Activated naive CD8-positive, alpha-beta T cell treated with anti-CD3 and anti-CD28 coated beads, Interleukin-2, amount 10 ng/mL, durations not matched to agents 7 days and 5 days (primary cell): ENCODE results near the gene EP400. TPM values are rescaled to one million over a fixed set of nuclear protein-coding genes. Genes with fewer than 3 reads are reported as not detected.

Experiments
- ATAC-seq: fragments of 150-1000 bp; cut with Tn5 transposase; one replicate; pipeline ENCODE4 v1.10.0; 2021; ENCODE audit warnings: low read depth, moderate library complexity
- POLR2A ChIA-PET: fragments of 350-600 bp; sonication (Branson Sonifier 250); formaldehyde crosslinking; loops from one replicate; lab custom pipeline; 2021; ENCODE audit warnings: antibody characterized with exemption; lab: Charles Lee
- DNase-seq: peaks from one replicate; pipeline ENCODE4 v3.0.0; 2021
- H3K27ac Mint-ChIP-seq: one replicate; pipeline ENCODE4 v1.8.0; 2022; ENCODE audit warnings: mild to moderate bottlenecking, mixed read lengths
- H3K27me3 Mint-ChIP-seq: one replicate; pipeline ENCODE4 v1.8.0; 2022; ENCODE audit warnings: mild to moderate bottlenecking, moderate library complexity, mixed read lengths
- H3K36me3 Mint-ChIP-seq: one replicate; pipeline ENCODE4 v1.8.0; 2021; ENCODE audit warnings: mild to moderate bottlenecking, mixed read lengths
- H3K4me1 Mint-ChIP-seq: one replicate; pipeline ENCODE4 v1.8.0; 2021; ENCODE audit warnings: mixed read lengths
- H3K4me3 Mint-ChIP-seq: one replicate; pipeline ENCODE4 v1.8.0; 2022; ENCODE audit warnings: mild to moderate bottlenecking, moderate library complexity, mixed read lengths
- H3K9me3 Mint-ChIP-seq: one replicate; pipeline ENCODE4 v1.8.0; 2021; ENCODE audit warnings: mixed read lengths
- total RNA-seq, 2 experiments: library from RNA; stranded (reverse); gene quantifications; one replicate each; pipeline ENCODE4 v1.2.3, GENCODE V29; 2021

Gene EP400
- total RNA-seq, 2 experiments from 2014 or later = 66.7 to 70.2 TPM

- Mint-ChIP-seq H3K36me3 (peaks cover 8% of the 10 kb centered on the region), H3K4me1 (no peaks in the 10 kb centered on the region), H3K4me3 (no peak overlapping the region), H3K27me3 (no peaks in the 10 kb centered on the region), H3K27ac (no peak overlapping the region), H3K9me3 (no peaks in the 10 kb centered on the region)
- no peak for ATAC-seq
- POLR2A ChIA-PET = no interaction called here
- no peak for DNase-seq
These were observed 54.1 kb downstream of the EP400 start for GRCh38 chr12:132003846-132004245.

DNA sequence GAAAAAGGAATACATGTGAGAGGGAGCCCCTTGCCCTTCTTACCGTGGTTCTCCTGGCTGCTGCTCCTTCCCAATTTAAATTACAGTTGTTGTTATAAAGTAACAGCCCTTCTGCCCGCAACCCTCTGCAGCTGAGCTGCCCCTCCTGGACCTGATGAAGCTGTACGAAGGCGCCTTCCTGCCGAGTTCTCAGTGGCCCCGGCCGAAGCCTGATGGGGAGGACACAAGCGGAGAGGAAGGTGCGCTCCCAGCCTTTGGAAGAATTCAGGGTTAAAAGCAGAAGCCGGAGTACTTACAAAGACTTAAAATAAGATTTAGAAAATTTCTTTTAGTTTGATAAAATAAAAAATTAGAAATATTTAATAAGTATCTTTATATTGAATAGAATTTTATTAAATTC is 55.2 kb downstream of the EP400 start:
- H3K4me3 Mint-ChIP-seq = no peak overlapping the region
- DNase-seq (no peak), ATAC-seq (no peak)
- peaks cover 9% of the 10 kb centered on the region for H3K36me3 Mint-ChIP-seq
- H3K4me1 Mint-ChIP-seq = peaks cover 4% of the 10 kb centered on the region
- H3K27ac Mint-ChIP-seq = no peak overlapping the region
- no peaks in the 10 kb centered on the region for H3K27me3 Mint-ChIP-seq
- POLR2A ChIA-PET = no interaction called here
- no peaks in the 10 kb centered on the region for H3K9me3 Mint-ChIP-seq

DNA sequence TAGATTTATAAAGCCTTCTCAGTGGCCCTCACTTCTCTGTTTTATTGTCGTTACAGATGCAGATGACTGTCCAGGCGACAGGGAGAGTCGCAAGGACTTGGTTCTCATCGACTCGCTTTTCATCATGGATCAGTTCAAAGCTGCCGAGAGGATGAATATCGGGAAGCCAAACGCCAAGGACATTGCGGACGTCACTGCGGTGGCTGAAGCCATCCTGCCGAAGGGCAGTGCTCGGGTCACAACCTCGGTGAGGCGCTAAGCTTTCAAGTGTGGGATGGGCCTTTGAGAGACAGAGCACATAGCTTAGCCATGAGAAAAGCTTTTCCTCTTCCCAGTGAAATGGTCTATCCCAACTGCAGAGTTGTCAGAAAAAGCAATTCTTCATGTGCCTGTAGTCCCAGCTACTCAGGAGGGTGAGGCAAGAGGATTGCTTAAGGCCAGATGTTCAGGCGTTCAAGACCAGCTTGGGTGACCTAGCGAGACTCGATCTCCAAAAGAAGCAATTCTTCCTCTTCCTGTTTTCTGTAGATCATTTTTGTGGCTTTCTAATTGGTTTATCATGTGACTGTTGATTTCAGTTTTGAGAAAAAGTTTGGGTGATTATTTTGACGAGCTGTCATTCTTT is 56.4 kb downstream of the EP400 start:
- no peaks in the 10 kb centered on the region for H3K27me3 Mint-ChIP-seq
- no peaks in the 10 kb centered on the region for H3K9me3 Mint-ChIP-seq
- peaks cover 7% of the 10 kb centered on the region for H3K36me3 Mint-ChIP-seq
- H3K4me1 Mint-ChIP-seq = peaks cover 4% of the 10 kb centered on the region
- no peak for DNase-seq
- POLR2A ChIA-PET = no interaction called here
- H3K27ac Mint-ChIP-seq = no peak overlapping the region
- ATAC-seq = no peak
- H3K4me3 Mint-ChIP-seq = no peak overlapping the region

DNA sequence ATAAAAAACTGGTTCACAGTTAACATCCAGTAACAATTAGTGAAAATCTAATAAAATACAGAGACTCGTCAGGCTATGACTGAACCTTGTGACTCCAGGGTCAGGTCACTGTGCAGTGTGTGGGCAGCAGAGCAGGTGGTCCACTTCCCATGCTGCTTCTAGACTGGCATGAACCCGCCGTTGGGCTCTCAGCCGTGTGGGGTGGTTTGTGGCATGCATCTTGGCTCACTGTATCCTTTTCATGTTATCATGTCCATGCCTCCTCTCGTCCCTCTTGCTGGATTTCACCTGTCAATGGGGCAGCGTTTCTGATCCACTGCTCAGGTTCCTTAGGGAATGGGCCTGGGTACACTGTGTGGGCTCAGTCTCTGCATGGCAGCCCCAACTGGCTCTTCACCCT is 57.3 kb downstream of the EP400 start:
- H3K36me3 Mint-ChIP-seq = peaks cover 7% of the 10 kb centered on the region
- ATAC-seq = no peak
- H3K4me1 Mint-ChIP-seq = peaks cover 4% of the 10 kb centered on the region
- H3K4me3 Mint-ChIP-seq = no peak overlapping the region
- no peak for DNase-seq
- H3K9me3 Mint-ChIP-seq = no peaks in the 10 kb centered on the region
- POLR2A ChIA-PET = no interaction called here
- H3K27ac Mint-ChIP-seq = peak overlapping the region; percentile 30
- H3K27me3 Mint-ChIP-seq = no peaks in the 10 kb centered on the region

- Mint-ChIP-seq H3K4me3 (no peak overlapping the region), H3K27me3 (no peaks in the 10 kb centered on the region), H3K9me3 (no peaks in the 10 kb centered on the region), H3K36me3 (peaks cover 9% of the 10 kb centered on the region), H3K4me1 (peaks cover 4% of the 10 kb centered on the region), H3K27ac (no peak overlapping the region)
- ATAC-seq (no peak), DNase-seq (no peak)
- POLR2A ChIA-PET = interaction anchor here (0.6 kb wide), 2 partner anchors 12 to 628 kb away, joined by 3 to 4 read pairs; no protein-coding TSS in a partner anchor
These were observed 59.7 kb downstream of the EP400 start for GRCh38 chr12:132009336-132009859.

GRCh38 chr12:132012919-132013568 is 63.3 kb downstream of the EP400 start:
- peaks cover 4% of the 10 kb centered on the region for H3K4me1 Mint-ChIP-seq
- no peak overlapping the region for H3K27ac Mint-ChIP-seq
- H3K27me3 Mint-ChIP-seq = no peaks in the 10 kb centered on the region
- ATAC-seq = no peak
- peaks cover 15% of the 10 kb centered on the region for H3K36me3 Mint-ChIP-seq
- no peak overlapping the region for H3K4me3 Mint-ChIP-seq
- H3K9me3 Mint-ChIP-seq = no peaks in the 10 kb centered on the region
- POLR2A ChIA-PET = no interaction called here
- DNase-seq = peak; percentile 17

DNA sequence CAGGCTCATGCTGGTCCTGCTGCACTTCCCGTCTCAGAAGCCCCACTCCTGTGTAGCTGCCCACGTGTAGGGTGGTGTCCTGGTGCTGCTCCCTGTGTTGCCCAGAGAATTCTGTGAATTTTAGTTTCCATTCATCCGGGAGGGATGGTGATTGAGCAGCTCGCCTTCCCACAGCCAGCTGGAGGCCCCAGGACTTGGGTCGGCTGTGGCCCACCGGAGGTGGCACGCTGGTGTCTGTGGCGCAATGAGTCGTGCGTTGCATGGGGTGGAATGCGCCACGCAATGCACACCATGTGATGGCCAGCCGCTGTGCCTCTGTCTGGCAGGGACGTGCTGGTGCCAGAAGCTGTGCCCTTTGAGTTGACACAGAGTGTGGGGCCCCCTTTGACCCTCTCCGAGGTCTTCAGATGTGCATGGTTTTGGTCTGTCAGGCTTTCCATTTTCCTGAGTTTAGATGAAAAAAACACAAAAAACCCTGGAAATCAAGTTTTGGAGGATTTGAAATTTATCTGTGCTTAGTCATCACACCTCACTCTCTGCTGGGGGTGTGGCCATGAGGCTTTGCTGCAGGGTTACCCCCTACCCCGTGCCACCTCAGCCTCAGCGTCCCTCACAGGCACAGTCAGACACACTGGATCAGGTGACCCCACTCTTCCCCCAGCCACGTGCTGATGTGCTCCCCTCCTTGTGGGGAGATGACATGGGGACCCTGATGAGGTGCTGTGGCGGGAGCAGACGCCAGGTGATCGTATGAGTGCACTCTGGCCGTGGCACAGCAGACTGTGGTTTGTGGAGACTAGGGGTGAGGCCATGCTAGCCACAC is 64.6 kb downstream of the EP400 start:
- Mint-ChIP-seq H3K27ac (no peak overlapping the region), H3K4me3 (no peak overlapping the region), H3K36me3 (peaks cover 17% of the 10 kb centered on the region), H3K4me1 (peaks cover under 1% of the 10 kb centered on the region), H3K27me3 (no peaks in the 10 kb centered on the region), H3K9me3 (no peaks in the 10 kb centered on the region)
- DNase-seq (peak; percentile 12), ATAC-seq (no peak)
- POLR2A ChIA-PET = no interaction called here

- Mint-ChIP-seq H3K36me3 (peaks cover 17% of the 10 kb centered on the region), H3K27ac (no peak overlapping the region)
- peak; percentile 15 for ATAC-seq
These were observed 65.2 kb downstream of the EP400 start for GRCh38 chr12:132014915-132015280.

DNA sequence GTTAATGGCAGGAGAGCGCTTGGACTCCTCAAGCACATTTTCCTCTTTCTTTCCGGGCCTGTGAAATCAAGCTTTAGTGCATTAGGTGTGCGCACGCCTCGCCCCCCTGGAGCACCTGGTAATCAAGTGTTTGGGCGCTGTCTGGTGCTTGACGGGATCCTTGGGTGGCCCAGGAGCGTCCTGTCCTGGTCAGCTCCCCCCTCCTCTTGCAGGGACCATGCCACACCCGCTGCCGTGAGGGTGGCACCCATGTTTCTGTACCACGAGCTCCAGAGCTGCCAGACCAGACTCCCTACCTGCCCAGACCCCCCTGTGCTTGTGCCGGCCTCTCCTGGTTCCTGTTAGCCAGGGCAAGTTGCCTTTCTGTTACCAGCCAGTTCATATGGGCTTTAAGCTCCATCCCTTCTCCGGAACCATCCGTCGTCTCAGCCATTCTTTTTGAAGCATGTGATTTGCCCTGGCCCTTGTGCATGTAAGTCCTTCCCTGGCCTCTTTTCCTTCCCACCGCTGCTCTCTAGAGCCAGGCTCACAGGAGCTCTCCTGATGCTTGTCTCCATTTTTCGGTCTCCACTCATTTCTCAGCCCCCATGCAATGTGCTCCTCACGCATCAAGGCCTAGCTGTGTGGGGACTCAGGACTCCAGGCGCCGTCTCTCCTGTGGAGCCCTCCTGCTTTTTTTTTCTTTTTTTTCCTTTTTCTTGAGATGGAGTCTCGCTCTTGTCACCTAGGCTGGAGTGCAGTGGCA is 66.1 kb downstream of the EP400 start:
- DNase-seq (peak; percentile 17), ATAC-seq (no peak)
- H3K9me3 Mint-ChIP-seq = no peaks in the 10 kb centered on the region
- peaks cover 15% of the 10 kb centered on the region for H3K36me3 Mint-ChIP-seq
- H3K27ac Mint-ChIP-seq = no peak overlapping the region
- POLR2A ChIA-PET = no interaction called here
- no peaks in the 10 kb centered on the region for H3K27me3 Mint-ChIP-seq
- H3K4me1 Mint-ChIP-seq = no peaks in the 10 kb centered on the region
- H3K4me3 Mint-ChIP-seq = no peak overlapping the region

More at GRCh38 chr12:132014915-132015280, 65.2 kb downstream of the EP400 start:
- Mint-ChIP-seq H3K9me3 (no peaks in the 10 kb centered on the region), H3K27me3 (no peaks in the 10 kb centered on the region), H3K4me1 (no peaks in the 10 kb centered on the region), H3K4me3 (no peak overlapping the region)
- DNase-seq = peak; percentile 27
- POLR2A ChIA-PET = no interaction called here

GRCh38 chr12:132018193-132018916 is 68.6 kb downstream of the EP400 start:
- POLR2A ChIA-PET = no interaction called here
- Mint-ChIP-seq H3K27ac (no peak overlapping the region), H3K36me3 (peaks cover 11% of the 10 kb centered on the region), H3K27me3 (no peaks in the 10 kb centered on the region), H3K4me3 (no peak overlapping the region), H3K4me1 (no peaks in the 10 kb centered on the region), H3K9me3 (no peaks in the 10 kb centered on the region)
- no peak for ATAC-seq
- DNase-seq = peak; percentile 19

- no peaks in the 10 kb centered on the region for H3K9me3 Mint-ChIP-seq
- H3K4me1 Mint-ChIP-seq = no peaks in the 10 kb centered on the region
- no peak overlapping the region for H3K4me3 Mint-ChIP-seq
- ATAC-seq = no peak
- no peak overlapping the region for H3K27ac Mint-ChIP-seq
- POLR2A ChIA-PET = no interaction called here
- no peaks in the 10 kb centered on the region for H3K27me3 Mint-ChIP-seq
- peaks cover 14% of the 10 kb centered on the region for H3K36me3 Mint-ChIP-seq
- DNase-seq = peak; percentile 10
These were observed 70.1 kb downstream of the EP400 start for GRCh38 chr12:132019891-132020290.

GRCh38 chr12:132020292-132020691 is 70.5 kb downstream of the EP400 start:
- Mint-ChIP-seq H3K27me3 (no peaks in the 10 kb centered on the region), H3K9me3 (no peaks in the 10 kb centered on the region), H3K36me3 (peaks cover 15% of the 10 kb centered on the region), H3K4me1 (no peaks in the 10 kb centered on the region), H3K27ac (no peak overlapping the region), H3K4me3 (no peak overlapping the region)
- ATAC-seq (no peak), DNase-seq (no peak)
- POLR2A ChIA-PET = no interaction called here
